Epithelial cell of esophagus (primary cell): ENCODE data around the gene LYVE1.
A peak's percentile ranks its signal among the peaks of the same experiment; 100 is the strongest.

Experiments used
- DNase-seq: peaks from one replicate; pipeline ENCODE4 v3.0.0; 2010; ENCODE audit warnings: low read depth
- H3K4me3 ChIP-seq: 2 replicates; pipeline ENCODE4 v1.5.1; 2011; ENCODE audit warnings: mild to moderate bottlenecking, low read length, control low read depth
- CTCF ChIP-seq: IDR thresholded peaks from 2 replicates; pipeline ENCODE4 v1.5.1; 2011; ENCODE audit warnings: low read depth, mild to moderate bottlenecking, low read length, control low read depth, inconsistent platforms; ENCODE audit not compliant: insufficient read depth; ENCODE audit errors: missing control alignments

The LYVE1 gene

DNA sequence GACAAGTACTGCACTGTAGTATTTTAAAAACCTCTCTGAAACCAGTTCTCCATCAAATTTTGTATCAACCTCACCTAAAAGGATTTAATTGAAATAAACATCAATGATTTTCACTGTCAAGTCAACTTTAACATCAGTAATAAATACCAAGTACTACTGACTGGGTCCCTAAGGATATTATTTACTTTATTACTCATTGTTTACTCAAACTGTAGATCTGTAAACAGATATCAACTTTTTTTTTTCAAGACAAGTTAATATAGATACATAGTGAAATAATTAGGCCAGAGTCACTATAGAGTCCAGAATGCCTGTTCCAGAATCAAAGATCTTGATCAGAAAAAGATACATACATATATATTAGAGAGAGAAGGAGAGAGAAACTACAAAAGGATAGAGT lies 29.1 kb downstream of the LYVE1 start:
- DNase-seq = no peak
- no peak for TF ChIP-seq CTCF
- H3K4me3 ChIP-seq = peak overlapping the region; percentile 64

- TF ChIP-seq CTCF = no peak
- DNase-seq = no peak
- no peak overlapping the region for H3K4me3 ChIP-seq
These were observed 29.5 kb downstream of the LYVE1 start for GRCh38 chr11:10538924-10539323.

GRCh38 chr11:10537600-10537999 lies 30.9 kb downstream of the LYVE1 start:
- TF ChIP-seq CTCF = no peak
- DNase-seq = no peak
- no peak overlapping the region for H3K4me3 ChIP-seq

- no peak for TF ChIP-seq CTCF
- DNase-seq = no peak
- no peak overlapping the region for H3K4me3 ChIP-seq
These were observed 34.1 kb downstream of the LYVE1 start for GRCh38 chr11:10534316-10534715.

- no peak for TF ChIP-seq CTCF
- no peak overlapping the region for H3K4me3 ChIP-seq
- DNase-seq = no peak
These were observed 35.1 kb downstream of the LYVE1 start for GRCh38 chr11:10533323-10533722.

DNA sequence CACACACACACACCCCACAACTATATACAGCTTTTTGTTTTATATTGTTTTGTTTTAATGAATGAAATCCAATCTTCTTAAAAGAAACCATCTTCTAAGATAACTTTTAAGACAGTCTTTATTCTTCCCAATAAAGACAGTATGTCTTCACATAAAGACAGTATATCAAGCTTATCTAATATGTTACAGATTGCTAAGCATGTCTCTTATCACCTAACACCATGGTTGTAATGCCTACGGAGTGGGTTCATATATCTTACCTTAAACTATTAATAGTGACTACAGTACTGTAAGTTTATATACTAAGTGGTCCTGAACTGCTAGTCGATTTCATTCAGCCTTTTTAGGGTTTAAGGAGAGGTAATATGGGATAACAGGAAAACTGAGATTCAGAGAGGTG lies 35.9 kb downstream of the LYVE1 start:
- TF ChIP-seq CTCF = no peak

DNA sequence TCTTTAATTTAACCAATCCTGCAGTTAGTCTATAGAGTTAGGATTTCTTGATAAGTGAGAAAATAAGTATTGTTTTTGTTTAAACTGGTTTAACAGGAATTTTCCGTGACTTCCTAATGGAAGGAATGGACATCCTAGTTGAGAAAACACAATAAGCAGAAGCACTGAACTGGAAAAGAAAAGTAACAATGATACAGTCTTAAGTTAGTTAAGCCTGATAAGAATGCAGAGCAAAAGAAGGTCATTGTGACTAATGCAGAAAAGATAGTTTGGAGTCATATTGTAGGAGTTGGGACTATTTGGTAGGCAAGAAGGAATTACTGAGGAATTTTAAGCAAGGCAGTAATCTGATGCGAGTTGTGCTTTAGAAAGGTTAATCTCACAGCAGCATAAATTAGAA lies 39.2 kb downstream of the LYVE1 start:
- no peak for TF ChIP-seq CTCF
- no peak for DNase-seq
- no peak overlapping the region for H3K4me3 ChIP-seq

More for the DNA sequence above, 35.9 kb downstream of the LYVE1 start:
- H3K4me3 ChIP-seq = no peak overlapping the region
- no peak for DNase-seq
